Bronchial epithelial cell (primary cell): ENCODE measurements around the gene FAM199X. TPM values are rescaled to one million over a fixed set of nuclear protein-coding genes. Genes with fewer than 3 reads are reported as not detected.
A peak's percentile ranks its signal among the peaks of the same experiment; 100 is the strongest.

ENCODE experiments used
- DNase-seq: peaks from one replicate; pipeline ENCODE4 v3.0.0-alpha.2; 2010; ENCODE audit warnings: low read depth
- FAIRE-seq: peaks from 2 replicates; lab custom pipeline; 2011; peaks lifted over from hg19 to GRCh38; lab: Jason Lieb, UNC
- H3K27me3 ChIP-seq: 2 replicates; pipeline ENCODE4 v1.5.1; 2011; ENCODE audit warnings: low read length; ENCODE audit not compliant: control insufficient read depth, insufficient read depth
- H3K36me3 ChIP-seq: 2 replicates; pipeline ENCODE4 v1.5.1; 2011; ENCODE audit warnings: low read length; ENCODE audit not compliant: control insufficient read depth, insufficient read depth
- H3K4me3 ChIP-seq: 2 replicates; pipeline ENCODE4 v1.5.1; 2011; ENCODE audit warnings: mild to moderate bottlenecking, low read depth, low read length, control low read depth
- total RNA-seq: library from RNA; depleted of rRNA; stranded (reverse); fragments of >200 nt; gene quantifications from 2 replicates; pipeline ENCODE4 v1.2.1, GENCODE V29; 2014
- TF ChIP-seq, protein P1 (sequence below): IDR thresholded peaks from 2 replicates; pipeline ENCODE4 v1.5.1; 2011; ENCODE audit warnings: mild to moderate bottlenecking, moderate library complexity, low read length, control low read depth, inconsistent platforms; ENCODE audit not compliant: insufficient read depth, severe bottlenecking

Gene FAM199X
- total RNA-seq, 1 donor from 2014 or later = 31.9 TPM

GRCh38 chrX:104141087-104141760, 25.0 kb upstream of the FAM199X start:
- no peaks in the 10 kb centered on the region for H3K27me3 ChIP-seq
- TF ChIP-seq, protein P1, sequence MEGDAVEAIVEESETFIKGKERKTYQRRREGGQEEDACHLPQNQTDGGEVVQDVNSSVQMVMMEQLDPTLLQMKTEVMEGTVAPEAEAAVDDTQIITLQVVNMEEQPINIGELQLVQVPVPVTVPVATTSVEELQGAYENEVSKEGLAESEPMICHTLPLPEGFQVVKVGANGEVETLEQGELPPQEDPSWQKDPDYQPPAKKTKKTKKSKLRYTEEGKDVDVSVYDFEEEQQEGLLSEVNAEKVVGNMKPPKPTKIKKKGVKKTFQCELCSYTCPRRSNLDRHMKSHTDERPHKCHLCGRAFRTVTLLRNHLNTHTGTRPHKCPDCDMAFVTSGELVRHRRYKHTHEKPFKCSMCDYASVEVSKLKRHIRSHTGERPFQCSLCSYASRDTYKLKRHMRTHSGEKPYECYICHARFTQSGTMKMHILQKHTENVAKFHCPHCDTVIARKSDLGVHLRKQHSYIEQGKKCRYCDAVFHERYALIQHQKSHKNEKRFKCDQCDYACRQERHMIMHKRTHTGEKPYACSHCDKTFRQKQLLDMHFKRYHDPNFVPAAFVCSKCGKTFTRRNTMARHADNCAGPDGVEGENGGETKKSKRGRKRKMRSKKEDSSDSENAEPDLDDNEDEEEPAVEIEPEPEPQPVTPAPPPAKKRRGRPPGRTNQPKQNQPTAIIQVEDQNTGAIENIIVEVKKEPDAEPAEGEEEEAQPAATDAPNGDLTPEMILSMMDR = no peak
- no peaks in the 10 kb centered on the region for H3K36me3 ChIP-seq
- no peak for FAIRE-seq
- no peak overlapping the region for H3K4me3 ChIP-seq
- DNase-seq = no peak

GRCh38 chrX:104151037-104151436, 15.2 kb upstream of the FAM199X start:
- H3K27me3 ChIP-seq = no peaks in the 10 kb centered on the region
- no peak overlapping the region for H3K4me3 ChIP-seq
- no peaks in the 10 kb centered on the region for H3K36me3 ChIP-seq
- FAIRE-seq = no peak
- TF ChIP-seq, protein P1 = no peak
- no peak for DNase-seq

GRCh38 chrX:104156630-104157529, 9.4 kb upstream of the FAM199X start, which contains the start of gene SLC25A53:
Gene SLC25A53, minus strand, starts transcription at chrX:104157009. Its CDS starts 51,752 bp downstream, at chrX:104105257.
- TF ChIP-seq, protein P1 = no peak
- peak; percentile 67 for DNase-seq
- Histone ChIP-seq H3K4me3 (peak within 1 kb of the TSS; percentile 49), H3K27me3 (no peaks in the 10 kb centered on the region), H3K36me3 (no peaks in the 10 kb centered on the region)
- no peak for FAIRE-seq

- no peaks in the 10 kb centered on the region for H3K36me3 ChIP-seq
- H3K27me3 ChIP-seq = no peaks in the 10 kb centered on the region
- FAIRE-seq = no peak
- TF ChIP-seq, protein P1 = no peak
- peak overlapping the region; percentile 76 for H3K4me3 ChIP-seq
- no peak for DNase-seq
Observed at GRCh38 chrX:104166735-104167436, 633 bp downstream of the FAM199X start.

DNA sequence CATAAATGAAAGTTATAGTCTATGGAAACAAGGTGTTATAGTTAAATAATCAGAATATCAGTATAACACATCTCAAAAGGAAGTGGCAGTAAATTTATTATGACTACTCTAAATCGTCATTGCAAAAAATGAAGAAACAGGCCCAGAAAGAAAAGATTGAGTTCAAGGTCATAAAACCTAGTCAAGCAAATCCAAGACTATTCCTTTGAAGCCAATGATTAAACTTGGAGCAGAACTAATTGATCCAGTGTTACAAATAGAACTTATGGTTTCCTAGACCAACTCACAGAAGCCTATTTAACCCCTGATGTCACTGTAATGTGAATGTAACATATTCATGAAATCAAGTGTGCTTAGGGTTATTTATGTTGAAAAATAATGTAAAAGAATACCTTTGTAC, 1.9 kb downstream of the FAM199X start:
- H3K27me3 ChIP-seq = no peaks in the 10 kb centered on the region
- FAIRE-seq (no peak), DNase-seq (no peak)
- TF ChIP-seq, protein P1 = no peak
- no peak overlapping the region for H3K4me3 ChIP-seq
- no peaks in the 10 kb centered on the region for H3K36me3 ChIP-seq
